Retinal pigment epithelial cell (primary cell): ENCODE data around the gene ATP8A2.

ENCODE experiments used
- DNase-seq: peaks from one replicate; pipeline ENCODE4 v3.0.0-alpha.2; 2010; ENCODE audit warnings: low read depth
- H3K4me3 ChIP-seq: 2 replicates; pipeline ENCODE4 v1.5.1; 2011; ENCODE audit warnings: mild to moderate bottlenecking, low read length, control low read depth, moderate library complexity
- CTCF ChIP-seq: conservative IDR thresholded peaks from 2 replicates; pipeline ENCODE4 v1.5.1; 2011; ENCODE audit warnings: low read depth, low read length, control low read depth, inconsistent platforms

ATP8A2 gene

DNA sequence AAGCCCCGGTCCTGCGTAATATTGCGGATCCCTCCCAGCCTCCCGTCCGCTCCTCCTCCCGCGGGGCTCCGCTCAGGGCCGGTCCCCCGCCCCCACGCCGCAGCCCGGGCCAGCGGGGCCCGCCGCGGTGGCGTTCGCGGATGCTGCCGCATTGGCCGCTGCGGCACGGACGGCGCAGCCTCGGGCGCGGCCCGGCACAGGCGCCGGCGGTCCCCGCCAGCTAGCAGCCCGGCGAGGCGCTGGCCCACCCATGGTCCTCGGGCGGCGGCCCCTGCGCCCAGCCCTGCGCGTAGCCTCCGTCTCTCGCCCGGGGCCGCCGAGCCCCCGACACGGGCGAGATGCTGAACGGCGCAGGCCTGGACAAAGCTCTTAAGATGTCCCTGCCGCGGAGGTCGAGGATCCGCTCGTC, at the start of gene ATP8A2:
Gene ATP8A2 (plus strand): TSS at position 100 of the 409 bp plus-strand sequence. CDS start 239 bp downstream, at position 339.
- H3K4me3 ChIP-seq: peak within 1 kb of the TSS; percentile 26
- no peak for DNase-seq
- no peak for TF ChIP-seq CTCF

- DNase-seq: no peak
- no peak overlapping the region for H3K4me3 ChIP-seq
- no peak for TF ChIP-seq CTCF
Observed at GRCh38 chr13:25324100-25324499, 47.7 kb upstream of the ATP8A2 start.

GRCh38 chr13:25329706-25330105, 42.1 kb upstream of the ATP8A2 start:
- TF ChIP-seq CTCF: no peak
- DNase-seq: no peak
- H3K4me3 ChIP-seq: no peak overlapping the region

DNA sequence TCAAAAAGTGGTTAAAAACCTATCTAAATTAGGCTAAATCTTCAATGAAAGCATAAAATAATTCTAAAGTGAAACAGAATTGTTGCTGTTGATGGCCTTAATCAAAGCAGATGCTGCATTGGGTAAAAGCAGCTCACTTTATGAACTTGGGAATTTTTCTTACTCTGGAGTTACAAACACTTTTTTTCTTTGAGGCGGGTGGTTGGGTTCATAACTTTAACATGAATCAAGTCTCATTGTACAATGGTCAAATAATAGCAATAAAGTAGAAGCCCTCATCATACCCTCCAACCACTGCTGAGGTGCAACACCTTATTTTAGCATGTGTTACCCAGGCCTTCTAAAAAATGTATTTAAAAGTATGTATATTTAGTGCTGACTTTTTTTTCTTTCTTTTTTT, 41.2 kb upstream of the ATP8A2 start:
- no peak for TF ChIP-seq CTCF
- no peak overlapping the region for H3K4me3 ChIP-seq

DNA sequence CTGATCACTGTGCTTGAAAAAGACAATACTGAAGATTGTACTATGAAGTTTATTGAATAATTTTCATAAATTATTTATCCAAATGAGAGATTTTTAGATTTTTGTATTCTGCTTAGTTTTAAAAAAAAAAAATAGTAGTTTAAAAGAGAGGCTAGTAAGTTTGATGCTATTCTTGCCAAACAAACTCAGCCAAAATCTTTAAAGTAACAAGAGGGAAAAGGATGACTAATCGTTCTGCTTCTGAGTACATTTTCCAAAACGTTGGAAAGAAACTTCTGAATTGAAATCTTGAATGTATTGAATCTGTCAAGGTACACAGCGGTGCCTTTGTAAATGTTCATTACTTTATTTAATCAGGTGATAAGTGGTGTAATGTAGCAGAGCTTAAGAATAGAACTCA, 35.9 kb upstream of the ATP8A2 start:
- no peak overlapping the region for H3K4me3 ChIP-seq
- DNase-seq: no peak
- no peak for TF ChIP-seq CTCF

More for the DNA sequence above, 41.2 kb upstream of the ATP8A2 start:
- no peak for DNase-seq

- TF ChIP-seq CTCF: no peak
- DNase-seq: no peak
Observed at GRCh38 chr13:25345576-25345975, 26.2 kb upstream of the ATP8A2 start.

GRCh38 chr13:25347151-25347550, 24.6 kb upstream of the ATP8A2 start:
- TF ChIP-seq CTCF: no peak
- no peak overlapping the region for H3K4me3 ChIP-seq

More at GRCh38 chr13:25345576-25345975, 26.2 kb upstream of the ATP8A2 start:
- no peak overlapping the region for H3K4me3 ChIP-seq

More at GRCh38 chr13:25347151-25347550, 24.6 kb upstream of the ATP8A2 start:
- DNase-seq: no peak
